Measurements from ENCODE around the gene ANKRD30A. TPM values are rescaled to one million over a fixed set of nuclear protein-coding genes. Genes with fewer than 3 reads are reported as not detected.
"Not testable (repeated sequence)": the region's sequence is repeated elsewhere in the genome, so short reads cannot be mapped to it uniquely, and the experiment has no call there.

The ANKRD30A gene
- total RNA-seq, 1 experiment from 2014 or later = 0.15 TPM

DNA sequence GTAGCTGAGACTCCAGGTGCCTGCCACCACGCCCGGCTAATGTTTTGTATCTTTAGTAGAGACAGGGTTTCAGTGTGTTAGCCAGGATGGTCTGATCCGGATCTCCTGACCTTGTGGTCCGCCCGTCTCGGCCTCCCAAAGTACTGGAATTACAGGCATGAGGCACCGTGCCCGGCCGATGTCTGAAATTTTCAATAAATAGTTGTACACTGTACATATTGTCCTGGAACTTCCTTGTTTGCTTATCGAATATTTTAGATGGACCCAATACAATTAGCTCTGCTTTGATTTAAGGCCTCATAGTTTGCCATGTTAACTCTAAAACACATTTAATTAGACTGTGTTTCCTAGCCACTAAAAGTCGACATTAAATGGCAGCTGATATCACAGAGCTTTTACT is 57.3 kb downstream of the ANKRD30A start:
- H3F3A ChIP-seq (ENCODE audit: low read length, unreplicated experiment); H3K27me3 ChIP-seq (ENCODE audit: low read length); POLR2A ChIA-PET (ENCODE audit: unreplicated experiment); ATAC-seq; H3K4me1 ChIP-seq (ENCODE audit: insufficient read depth, low read length); H3K4me2 ChIP-seq (ENCODE audit: low read length); H3K27ac ChIP-seq (ENCODE audit: low read length); H3K9me2 ChIP-seq (replicated peaks; ENCODE audit: low read length); H3K9me3 ChIP-seq (ENCODE audit: low read length); DNase-seq; H2AFZ ChIP-seq (ENCODE audit: low read length); H3K9ac ChIP-seq (ENCODE audit: low read length); H3K4me3 ChIP-seq (ENCODE audit: low read length); H4K20me1 ChIP-seq (ENCODE audit: low read length); CTCF ChIA-PET; intact Hi-C loops (cut with micrococcal nuclease); H3K79me2 ChIP-seq (ENCODE audit: low read length); BruUV-seq (replicated peaks); H3K36me3 ChIP-seq (ENCODE audit: low read depth, low read length): not testable (repeated sequence)

DNA sequence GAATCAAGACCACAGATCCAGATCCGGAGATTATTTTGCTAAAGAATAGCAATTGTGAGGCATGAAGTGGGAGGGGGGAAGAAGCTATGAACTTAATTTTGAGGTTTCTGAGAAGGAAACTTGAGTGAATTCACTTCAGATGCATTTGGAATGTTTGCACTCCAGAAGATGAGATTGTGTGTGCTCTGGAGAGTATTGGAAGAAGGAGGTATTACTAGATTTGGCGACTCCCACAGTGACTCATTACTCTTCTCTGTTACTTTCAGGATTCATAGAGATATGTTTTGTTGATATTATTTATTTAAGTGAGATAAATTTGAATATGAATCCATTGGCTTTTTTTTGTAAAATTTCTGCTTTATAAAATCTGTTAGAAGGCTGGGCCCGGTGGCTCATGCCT is 80.7 kb downstream of the ANKRD30A start:
- no peaks in the 10 kb centered on the region for H3F3A ChIP-seq (ENCODE audit: low read length, unreplicated experiment)
- POLR2A ChIA-PET (ENCODE audit: unreplicated experiment) = no interaction called here
- H3K79me2 ChIP-seq (ENCODE audit: low read length) = no peaks in the 10 kb centered on the region
- H3K4me3 ChIP-seq (ENCODE audit: low read length) = no peak overlapping the region
- H3K27me3 ChIP-seq (ENCODE audit: low read length) = peaks cover 8% of the 10 kb centered on the region
- peak; percentile 76 for ATAC-seq
- no peak overlapping the region for H3K9ac ChIP-seq (ENCODE audit: low read length)
- CTCF ChIA-PET = no interaction called here
- no peak overlapping the region for H3K4me2 ChIP-seq (ENCODE audit: low read length)
- no TSS peak for BruUV-seq (replicated peaks)
- peaks cover 4% of the 10 kb centered on the region; the same call in 1 of the 2 replicates for H3K9me2 ChIP-seq (replicated peaks; ENCODE audit: low read length)
- peak; percentile 57 for DNase-seq
- no peaks in the 10 kb centered on the region for H3K4me1 ChIP-seq (ENCODE audit: insufficient read depth, low read length)
- no peaks in the 10 kb centered on the region for H3K9me3 ChIP-seq (ENCODE audit: low read length)
- H3K36me3 ChIP-seq (ENCODE audit: low read depth, low read length) = no peaks in the 10 kb centered on the region
- no peak overlapping the region for H2AFZ ChIP-seq (ENCODE audit: low read length)
- no peak overlapping the region for H3K27ac ChIP-seq (ENCODE audit: low read length)
- H4K20me1 ChIP-seq (ENCODE audit: low read length) = no peaks in the 10 kb centered on the region
- intact Hi-C loops (cut with micrococcal nuclease) = no loop called here
- TF ChIP-seq EZH2phosphoT487 (IDR thresholded peaks at IDR 0.05; ENCODE audit: borderline replicate concordance, low read length) (no peak), EZH2 (IDR thresholded peaks at IDR 0.05; ENCODE audit: low read length, unreplicated experiment) (no peak)
- TF ChIP-seq, protein P1, sequence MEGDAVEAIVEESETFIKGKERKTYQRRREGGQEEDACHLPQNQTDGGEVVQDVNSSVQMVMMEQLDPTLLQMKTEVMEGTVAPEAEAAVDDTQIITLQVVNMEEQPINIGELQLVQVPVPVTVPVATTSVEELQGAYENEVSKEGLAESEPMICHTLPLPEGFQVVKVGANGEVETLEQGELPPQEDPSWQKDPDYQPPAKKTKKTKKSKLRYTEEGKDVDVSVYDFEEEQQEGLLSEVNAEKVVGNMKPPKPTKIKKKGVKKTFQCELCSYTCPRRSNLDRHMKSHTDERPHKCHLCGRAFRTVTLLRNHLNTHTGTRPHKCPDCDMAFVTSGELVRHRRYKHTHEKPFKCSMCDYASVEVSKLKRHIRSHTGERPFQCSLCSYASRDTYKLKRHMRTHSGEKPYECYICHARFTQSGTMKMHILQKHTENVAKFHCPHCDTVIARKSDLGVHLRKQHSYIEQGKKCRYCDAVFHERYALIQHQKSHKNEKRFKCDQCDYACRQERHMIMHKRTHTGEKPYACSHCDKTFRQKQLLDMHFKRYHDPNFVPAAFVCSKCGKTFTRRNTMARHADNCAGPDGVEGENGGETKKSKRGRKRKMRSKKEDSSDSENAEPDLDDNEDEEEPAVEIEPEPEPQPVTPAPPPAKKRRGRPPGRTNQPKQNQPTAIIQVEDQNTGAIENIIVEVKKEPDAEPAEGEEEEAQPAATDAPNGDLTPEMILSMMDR (conservative IDR thresholded peaks at IDR 0.05; ENCODE audit: low read depth, low read length) = no peak

DNA sequence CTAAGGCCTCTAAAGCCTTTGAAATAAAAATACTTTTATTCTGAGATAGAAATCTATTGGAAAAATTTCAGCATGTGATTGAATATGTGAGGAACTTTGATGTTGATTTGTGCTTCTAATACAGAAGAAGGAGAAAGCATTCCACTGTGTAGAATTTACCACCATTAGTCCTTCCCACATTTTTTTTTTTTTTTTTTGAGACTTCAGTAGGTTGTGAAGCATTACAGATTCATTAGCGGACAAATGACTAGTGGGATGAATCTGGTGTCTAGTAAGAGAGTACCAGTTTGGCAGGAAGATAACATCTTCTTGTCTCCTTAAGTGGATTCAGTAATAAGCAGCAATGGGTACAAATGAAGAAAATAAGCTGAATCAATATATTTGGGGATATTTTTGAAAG is 95.5 kb downstream of the ANKRD30A start:
- Histone ChIP-seq H2AFZ (ENCODE audit: low read length) (no peak overlapping the region), H3K4me3 (ENCODE audit: low read length) (no peak overlapping the region), H3K36me3 (ENCODE audit: low read depth, low read length) (no peaks in the 10 kb centered on the region), H3K4me2 (ENCODE audit: low read length) (no peak overlapping the region), H3K79me2 (ENCODE audit: low read length) (no peaks in the 10 kb centered on the region), H4K20me1 (ENCODE audit: low read length) (no peaks in the 10 kb centered on the region), H3F3A (ENCODE audit: low read length, unreplicated experiment) (no peaks in the 10 kb centered on the region), H3K4me1 (ENCODE audit: insufficient read depth, low read length) (peaks cover 11% of the 10 kb centered on the region), H3K9me3 (ENCODE audit: low read length) (no peaks in the 10 kb centered on the region), H3K9ac (ENCODE audit: low read length) (no peak overlapping the region), H3K27ac (ENCODE audit: low read length) (no peak overlapping the region), H3K9me2 (replicated peaks; ENCODE audit: low read length) (no peaks in the 10 kb centered on the region), H3K27me3 (ENCODE audit: low read length) (peaks cover 15% of the 10 kb centered on the region; the same call in 1 of the 2 replicates)
- no TSS peak for BruUV-seq (replicated peaks)
- DNase-seq = no peak
- TF ChIP-seq, protein P1 (conservative IDR thresholded peaks at IDR 0.05; ENCODE audit: low read depth, low read length) = no peak
- TF ChIP-seq EZH2 (IDR thresholded peaks at IDR 0.05; ENCODE audit: low read length, unreplicated experiment) = no peak
- TF ChIP-seq EZH2phosphoT487 (IDR thresholded peaks at IDR 0.05; ENCODE audit: borderline replicate concordance, low read length) = no peak
- ChIA-PET POLR2A (ENCODE audit: unreplicated experiment) (no interaction called here), CTCF (no interaction called here)
- no peak for ATAC-seq
- intact Hi-C loops (cut with micrococcal nuclease) = no loop called here
